Astrocyte of the cerebellum (primary cell): Measurements from ENCODE around the gene CDPF1.
A peak's percentile ranks its signal among the peaks of the same experiment; 100 is the strongest.

Experiments
- DNase-seq: peaks from one replicate; pipeline ENCODE4 v3.0.0-alpha.2; 2011; ENCODE audit warnings: low read depth
- H3K4me3 ChIP-seq: 2 replicates; pipeline ENCODE4 v1.5.1; 2011; ENCODE audit warnings: mild to moderate bottlenecking, low read depth, low read length, moderate library complexity
- CTCF ChIP-seq: IDR thresholded peaks from 2 replicates; pipeline ENCODE4 v1.5.1; 2012; ENCODE audit warnings: low read length, low read depth, moderate library complexity, mild to moderate bottlenecking; ENCODE audit errors: missing control alignments
- in situ Hi-C: cut with HindIII; loops from 2 replicates; pipeline ENCODE4 v1.10.0; 2017; ENCODE audit warnings: low sequenced_read_pairs

CDPF1 gene

GRCh38 chr22:46263216-46263590, 13.1 kb upstream of the CDPF1 start, which contains the start of gene PKDREJ:
Gene PKDREJ (minus strand): TSS chr22:46263343. CDS start chr22:46263322, 21 bp downstream.
- DNase-seq, result no peak
- no peak within 1 kb of the TSS for H3K4me3 ChIP-seq
- TF ChIP-seq CTCF, result no peak
- in situ Hi-C loops, result no loop called here

- no peak overlapping the region for H3K4me3 ChIP-seq
- in situ Hi-C loops, result no loop called here
- TF ChIP-seq CTCF, result peak; percentile 25
- no peak for DNase-seq
Measured at GRCh38 chr22:46262449-46263215, 12.5 kb upstream of the CDPF1 start.

GRCh38 chr22:46260038-46260437, 9.9 kb upstream of the CDPF1 start:
- TF ChIP-seq CTCF, result no peak
- in situ Hi-C loops, result no loop called here
- H3K4me3 ChIP-seq, result no peak overlapping the region
- no peak for DNase-seq

GRCh38 chr22:46259374-46259773, 9.3 kb upstream of the CDPF1 start:
- H3K4me3 ChIP-seq, result no peak overlapping the region
- no peak for DNase-seq
- TF ChIP-seq CTCF, result no peak
- in situ Hi-C loops, result no loop called here

GRCh38 chr22:46256358-46256958, 6.4 kb upstream of the CDPF1 start:
- no peak overlapping the region for H3K4me3 ChIP-seq
- no peak for TF ChIP-seq CTCF
- in situ Hi-C loops, result no loop called here
- no peak for DNase-seq

GRCh38 chr22:46251816-46252380, 1.8 kb upstream of the CDPF1 start:
- TF ChIP-seq CTCF, result no peak
- DNase-seq, result no peak
- no peak overlapping the region for H3K4me3 ChIP-seq
- in situ Hi-C loops, result no loop called here
